WTC11 (cell line): ENCODE results near the gene TATDN2. TPM values are rescaled to one million over a fixed set of nuclear protein-coding genes. Genes with fewer than 3 reads are reported as not detected.

Source experiments
- CREM ChIP-seq: sonication (generic); formaldehyde crosslinking; IDR thresholded peaks from 2 replicates; pipeline ENCODE4 v1.8.1; 2022; ENCODE audit warnings: mild to moderate bottlenecking, missing genetic modification reagents, moderate library complexity
- FOXJ3 ChIP-seq: sonication (generic); formaldehyde crosslinking; IDR thresholded peaks from 2 replicates; pipeline ENCODE4 v1.9.0; 2021; ENCODE audit warnings: missing genetic modification reagents, mild to moderate bottlenecking, borderline replicate concordance
- RORB ChIP-seq: fragments of 250-450 bp; sonication (Bioruptor Pico); IDR thresholded peaks from 2 replicates; pipeline ENCODE4 v1.9.0; 2021; ENCODE audit warnings: mild to moderate bottlenecking
- ZBTB21 ChIP-seq: sonication (generic); formaldehyde crosslinking; IDR thresholded peaks from 2 replicates; pipeline ENCODE4 v1.8.1; 2023; ENCODE audit warnings: mild to moderate bottlenecking, missing genetic modification reagents, borderline replicate concordance
- ZNF416 ChIP-seq: fragments of 250-450 bp; sonication (Bioruptor Pico); IDR thresholded peaks from 2 replicates; pipeline ENCODE4 v1.9.0; 2021; ENCODE audit warnings: mild to moderate bottlenecking, inconsistent platforms
- ZNF671 ChIP-seq: fragments of 250-450 bp; sonication (Bioruptor Pico); IDR thresholded peaks from 2 replicates; pipeline ENCODE4 v1.8.0; 2021; ENCODE audit warnings: mild to moderate bottlenecking
- total RNA-seq: library from RNA; stranded (reverse); gene quantifications from 3 replicates; pipeline ENCODE4 v1.2.3, GENCODE V29; 2021
- TF ChIP-seq, protein P1 (sequence below): sonication (generic); formaldehyde crosslinking; IDR thresholded peaks from 2 replicates; pipeline ENCODE4 v1.8.1; 2022; ENCODE audit warnings: mild to moderate bottlenecking, missing genetic modification reagents, moderate library complexity, borderline replicate concordance
- TF ChIP-seq, protein P2 (sequence below): sonication (generic); formaldehyde crosslinking; IDR thresholded peaks from 2 replicates; pipeline ENCODE4 v1.8.0; 2023; ENCODE audit warnings: missing genetic modification reagents, mild to moderate bottlenecking, borderline replicate concordance
- TF ChIP-seq, protein P3 (sequence below): sonication (generic); formaldehyde crosslinking; IDR thresholded peaks from 2 replicates; pipeline ENCODE4 v1.8.1; 2022; ENCODE audit warnings: low read depth, mild to moderate bottlenecking, moderate library complexity, missing genetic modification reagents, borderline replicate concordance
- TF ChIP-seq, protein P4 (sequence below): sonication (generic); formaldehyde crosslinking; IDR thresholded peaks from 2 replicates; pipeline ENCODE4 v1.8.0; 2022; ENCODE audit warnings: mild to moderate bottlenecking, missing genetic modification reagents
- TF ChIP-seq, protein P5 (sequence below): sonication (generic); formaldehyde crosslinking; IDR thresholded peaks from 2 replicates; pipeline ENCODE4 v1.8.1; 2023; ENCODE audit warnings: mild to moderate bottlenecking, missing genetic modification reagents, borderline replicate concordance
- TF ChIP-seq, protein P6 (sequence below): fragments of 200-600 bp; IDR thresholded peaks from 2 replicates; pipeline ENCODE4 v1.8.0; 2022; ENCODE audit warnings: antibody characterized with exemption
- TF ChIP-seq, protein P7 (sequence below): sonication (generic); formaldehyde crosslinking; IDR thresholded peaks from 2 replicates; pipeline ENCODE4 v1.8.1; 2023; ENCODE audit warnings: mild to moderate bottlenecking, missing genetic modification reagents, moderate library complexity

Gene TATDN2
- total RNA-seq, 1 experiment from 2014 or later: 31.7 TPM

DNA sequence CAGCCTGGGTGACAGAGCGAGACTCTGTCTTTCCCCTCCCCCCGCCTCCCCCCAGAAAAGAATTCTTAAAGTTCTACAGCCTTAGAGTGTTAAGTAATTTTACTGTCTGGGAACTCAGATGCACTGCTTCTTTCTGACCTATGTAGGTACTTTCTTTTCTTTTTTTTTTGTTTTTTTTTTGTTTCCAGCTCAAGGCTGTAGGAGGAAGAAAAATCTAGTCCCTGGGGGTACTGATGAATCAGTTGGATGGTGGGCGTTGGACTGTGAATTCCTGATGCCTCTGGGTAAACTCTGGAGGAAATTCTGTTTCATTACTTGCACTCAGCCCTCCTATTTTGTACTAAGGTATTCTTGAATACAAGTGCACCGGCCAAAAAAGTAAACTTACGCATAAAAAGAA, 33.7 kb downstream of the TATDN2 start (continued):
- TF ChIP-seq, protein P1, sequence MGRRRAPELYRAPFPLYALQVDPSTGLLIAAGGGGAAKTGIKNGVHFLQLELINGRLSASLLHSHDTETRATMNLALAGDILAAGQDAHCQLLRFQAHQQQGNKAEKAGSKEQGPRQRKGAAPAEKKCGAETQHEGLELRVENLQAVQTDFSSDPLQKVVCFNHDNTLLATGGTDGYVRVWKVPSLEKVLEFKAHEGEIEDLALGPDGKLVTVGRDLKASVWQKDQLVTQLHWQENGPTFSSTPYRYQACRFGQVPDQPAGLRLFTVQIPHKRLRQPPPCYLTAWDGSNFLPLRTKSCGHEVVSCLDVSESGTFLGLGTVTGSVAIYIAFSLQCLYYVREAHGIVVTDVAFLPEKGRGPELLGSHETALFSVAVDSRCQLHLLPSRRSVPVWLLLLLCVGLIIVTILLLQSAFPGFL (CRISPR knock-in tag): no peak
- TF ChIP-seq ZNF416 (CRISPR knock-in tag): no peak
- TF ChIP-seq ZBTB21: no peak
- TF ChIP-seq, protein P2, sequence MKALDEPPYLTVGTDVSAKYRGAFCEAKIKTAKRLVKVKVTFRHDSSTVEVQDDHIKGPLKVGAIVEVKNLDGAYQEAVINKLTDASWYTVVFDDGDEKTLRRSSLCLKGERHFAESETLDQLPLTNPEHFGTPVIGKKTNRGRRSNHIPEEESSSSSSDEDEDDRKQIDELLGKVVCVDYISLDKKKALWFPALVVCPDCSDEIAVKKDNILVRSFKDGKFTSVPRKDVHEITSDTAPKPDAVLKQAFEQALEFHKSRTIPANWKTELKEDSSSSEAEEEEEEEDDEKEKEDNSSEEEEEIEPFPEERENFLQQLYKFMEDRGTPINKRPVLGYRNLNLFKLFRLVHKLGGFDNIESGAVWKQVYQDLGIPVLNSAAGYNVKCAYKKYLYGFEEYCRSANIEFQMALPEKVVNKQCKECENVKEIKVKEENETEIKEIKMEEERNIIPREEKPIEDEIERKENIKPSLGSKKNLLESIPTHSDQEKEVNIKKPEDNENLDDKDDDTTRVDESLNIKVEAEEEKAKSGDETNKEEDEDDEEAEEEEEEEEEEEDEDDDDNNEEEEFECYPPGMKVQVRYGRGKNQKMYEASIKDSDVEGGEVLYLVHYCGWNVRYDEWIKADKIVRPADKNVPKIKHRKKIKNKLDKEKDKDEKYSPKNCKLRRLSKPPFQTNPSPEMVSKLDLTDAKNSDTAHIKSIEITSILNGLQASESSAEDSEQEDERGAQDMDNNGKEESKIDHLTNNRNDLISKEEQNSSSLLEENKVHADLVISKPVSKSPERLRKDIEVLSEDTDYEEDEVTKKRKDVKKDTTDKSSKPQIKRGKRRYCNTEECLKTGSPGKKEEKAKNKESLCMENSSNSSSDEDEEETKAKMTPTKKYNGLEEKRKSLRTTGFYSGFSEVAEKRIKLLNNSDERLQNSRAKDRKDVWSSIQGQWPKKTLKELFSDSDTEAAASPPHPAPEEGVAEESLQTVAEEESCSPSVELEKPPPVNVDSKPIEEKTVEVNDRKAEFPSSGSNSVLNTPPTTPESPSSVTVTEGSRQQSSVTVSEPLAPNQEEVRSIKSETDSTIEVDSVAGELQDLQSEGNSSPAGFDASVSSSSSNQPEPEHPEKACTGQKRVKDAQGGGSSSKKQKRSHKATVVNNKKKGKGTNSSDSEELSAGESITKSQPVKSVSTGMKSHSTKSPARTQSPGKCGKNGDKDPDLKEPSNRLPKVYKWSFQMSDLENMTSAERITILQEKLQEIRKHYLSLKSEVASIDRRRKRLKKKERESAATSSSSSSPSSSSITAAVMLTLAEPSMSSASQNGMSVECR: no peak
- no peak for TF ChIP-seq CREM (CRISPR knock-in tag)
- TF ChIP-seq, protein P3, sequence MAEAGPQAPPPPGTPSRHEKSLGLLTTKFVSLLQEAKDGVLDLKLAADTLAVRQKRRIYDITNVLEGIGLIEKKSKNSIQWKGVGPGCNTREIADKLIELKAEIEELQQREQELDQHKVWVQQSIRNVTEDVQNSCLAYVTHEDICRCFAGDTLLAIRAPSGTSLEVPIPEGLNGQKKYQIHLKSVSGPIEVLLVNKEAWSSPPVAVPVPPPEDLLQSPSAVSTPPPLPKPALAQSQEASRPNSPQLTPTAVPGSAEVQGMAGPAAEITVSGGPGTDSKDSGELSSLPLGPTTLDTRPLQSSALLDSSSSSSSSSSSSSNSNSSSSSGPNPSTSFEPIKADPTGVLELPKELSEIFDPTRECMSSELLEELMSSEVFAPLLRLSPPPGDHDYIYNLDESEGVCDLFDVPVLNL: no peak
- TF ChIP-seq, protein P4, sequence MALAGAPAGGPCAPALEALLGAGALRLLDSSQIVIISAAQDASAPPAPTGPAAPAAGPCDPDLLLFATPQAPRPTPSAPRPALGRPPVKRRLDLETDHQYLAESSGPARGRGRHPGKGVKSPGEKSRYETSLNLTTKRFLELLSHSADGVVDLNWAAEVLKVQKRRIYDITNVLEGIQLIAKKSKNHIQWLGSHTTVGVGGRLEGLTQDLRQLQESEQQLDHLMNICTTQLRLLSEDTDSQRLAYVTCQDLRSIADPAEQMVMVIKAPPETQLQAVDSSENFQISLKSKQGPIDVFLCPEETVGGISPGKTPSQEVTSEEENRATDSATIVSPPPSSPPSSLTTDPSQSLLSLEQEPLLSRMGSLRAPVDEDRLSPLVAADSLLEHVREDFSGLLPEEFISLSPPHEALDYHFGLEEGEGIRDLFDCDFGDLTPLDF (CRISPR knock-in tag): no peak
- TF ChIP-seq RORB (CRISPR knock-in tag): no peak
- TF ChIP-seq, protein P5, sequence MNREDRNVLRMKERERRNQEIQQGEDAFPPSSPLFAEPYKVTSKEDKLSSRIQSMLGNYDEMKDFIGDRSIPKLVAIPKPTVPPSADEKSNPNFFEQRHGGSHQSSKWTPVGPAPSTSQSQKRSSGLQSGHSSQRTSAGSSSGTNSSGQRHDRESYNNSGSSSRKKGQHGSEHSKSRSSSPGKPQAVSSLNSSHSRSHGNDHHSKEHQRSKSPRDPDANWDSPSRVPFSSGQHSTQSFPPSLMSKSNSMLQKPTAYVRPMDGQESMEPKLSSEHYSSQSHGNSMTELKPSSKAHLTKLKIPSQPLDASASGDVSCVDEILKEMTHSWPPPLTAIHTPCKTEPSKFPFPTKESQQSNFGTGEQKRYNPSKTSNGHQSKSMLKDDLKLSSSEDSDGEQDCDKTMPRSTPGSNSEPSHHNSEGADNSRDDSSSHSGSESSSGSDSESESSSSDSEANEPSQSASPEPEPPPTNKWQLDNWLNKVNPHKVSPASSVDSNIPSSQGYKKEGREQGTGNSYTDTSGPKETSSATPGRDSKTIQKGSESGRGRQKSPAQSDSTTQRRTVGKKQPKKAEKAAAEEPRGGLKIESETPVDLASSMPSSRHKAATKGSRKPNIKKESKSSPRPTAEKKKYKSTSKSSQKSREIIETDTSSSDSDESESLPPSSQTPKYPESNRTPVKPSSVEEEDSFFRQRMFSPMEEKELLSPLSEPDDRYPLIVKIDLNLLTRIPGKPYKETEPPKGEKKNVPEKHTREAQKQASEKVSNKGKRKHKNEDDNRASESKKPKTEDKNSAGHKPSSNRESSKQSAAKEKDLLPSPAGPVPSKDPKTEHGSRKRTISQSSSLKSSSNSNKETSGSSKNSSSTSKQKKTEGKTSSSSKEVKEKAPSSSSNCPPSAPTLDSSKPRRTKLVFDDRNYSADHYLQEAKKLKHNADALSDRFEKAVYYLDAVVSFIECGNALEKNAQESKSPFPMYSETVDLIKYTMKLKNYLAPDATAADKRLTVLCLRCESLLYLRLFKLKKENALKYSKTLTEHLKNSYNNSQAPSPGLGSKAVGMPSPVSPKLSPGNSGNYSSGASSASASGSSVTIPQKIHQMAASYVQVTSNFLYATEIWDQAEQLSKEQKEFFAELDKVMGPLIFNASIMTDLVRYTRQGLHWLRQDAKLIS (CRISPR knock-in tag): no peak
- no peak for TF ChIP-seq FOXJ3
- TF ChIP-seq ZNF671: no peak
- TF ChIP-seq, protein P6, sequence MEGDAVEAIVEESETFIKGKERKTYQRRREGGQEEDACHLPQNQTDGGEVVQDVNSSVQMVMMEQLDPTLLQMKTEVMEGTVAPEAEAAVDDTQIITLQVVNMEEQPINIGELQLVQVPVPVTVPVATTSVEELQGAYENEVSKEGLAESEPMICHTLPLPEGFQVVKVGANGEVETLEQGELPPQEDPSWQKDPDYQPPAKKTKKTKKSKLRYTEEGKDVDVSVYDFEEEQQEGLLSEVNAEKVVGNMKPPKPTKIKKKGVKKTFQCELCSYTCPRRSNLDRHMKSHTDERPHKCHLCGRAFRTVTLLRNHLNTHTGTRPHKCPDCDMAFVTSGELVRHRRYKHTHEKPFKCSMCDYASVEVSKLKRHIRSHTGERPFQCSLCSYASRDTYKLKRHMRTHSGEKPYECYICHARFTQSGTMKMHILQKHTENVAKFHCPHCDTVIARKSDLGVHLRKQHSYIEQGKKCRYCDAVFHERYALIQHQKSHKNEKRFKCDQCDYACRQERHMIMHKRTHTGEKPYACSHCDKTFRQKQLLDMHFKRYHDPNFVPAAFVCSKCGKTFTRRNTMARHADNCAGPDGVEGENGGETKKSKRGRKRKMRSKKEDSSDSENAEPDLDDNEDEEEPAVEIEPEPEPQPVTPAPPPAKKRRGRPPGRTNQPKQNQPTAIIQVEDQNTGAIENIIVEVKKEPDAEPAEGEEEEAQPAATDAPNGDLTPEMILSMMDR: no peak
- TF ChIP-seq, protein P7, sequence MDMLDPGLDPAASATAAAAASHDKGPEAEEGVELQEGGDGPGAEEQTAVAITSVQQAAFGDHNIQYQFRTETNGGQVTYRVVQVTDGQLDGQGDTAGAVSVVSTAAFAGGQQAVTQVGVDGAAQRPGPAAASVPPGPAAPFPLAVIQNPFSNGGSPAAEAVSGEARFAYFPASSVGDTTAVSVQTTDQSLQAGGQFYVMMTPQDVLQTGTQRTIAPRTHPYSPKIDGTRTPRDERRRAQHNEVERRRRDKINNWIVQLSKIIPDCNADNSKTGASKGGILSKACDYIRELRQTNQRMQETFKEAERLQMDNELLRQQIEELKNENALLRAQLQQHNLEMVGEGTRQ (CRISPR knock-in tag): no peak
- TF ChIP-seq, all 79 proteins: peak for 0
